Body of pancreas (tissue), 4 donors: ENCODE data around the gene HOGA1.

Source experiments
- CTCF ChIP-seq, 7 experiments: fragments of 450-650 bp in 4 of 7; fragments of 200-600 bp in 3 of 7; sonication (generic) in 3 of 7; IDR thresholded peaks; one replicate each; pipeline ENCODE4 v1.5.1; 2016 to 2019; ENCODE audit warnings: antibody characterized with exemption in 7 of 7
- POLR2A ChIP-seq, 3 donors: fragments of 450-650 bp; IDR thresholded peaks; one replicate each; pipeline ENCODE4 v1.6.1; 2016; ENCODE audit warnings: antibody characterized with exemption in 3 of 3, mild to moderate bottlenecking in 2 of 3

- no peak for TF ChIP-seq POLR2A (IDR thresholded peaks at IDR 0.05)
- no peak for TF ChIP-seq CTCF (IDR thresholded peaks at IDR 0.05)
Measured at GRCh38 chr10:97583476-97583875, 713 bp upstream of the HOGA1 start.
